ENCODE measurements around the gene PDE8A.

Gene PDE8A

DNA sequence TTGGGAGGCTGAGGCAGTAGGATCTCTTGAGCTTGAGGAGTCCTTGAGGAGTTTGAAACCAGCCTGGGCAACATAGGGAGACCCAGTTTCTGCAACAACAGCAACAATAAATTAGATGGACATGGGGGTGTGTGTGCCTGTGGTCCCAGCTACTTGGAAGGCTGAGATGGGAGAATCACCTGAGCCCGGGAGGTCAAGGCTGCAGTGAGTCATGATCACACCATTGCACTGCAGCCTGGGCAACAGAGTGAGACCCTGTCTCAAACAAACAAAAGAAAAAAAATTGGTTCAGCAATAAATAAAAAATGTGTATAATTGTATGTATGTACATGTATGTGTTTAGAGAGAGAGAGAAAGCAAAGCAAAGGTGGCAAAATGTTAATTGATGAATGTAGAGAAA, 83.1 kb downstream of the PDE8A start:
- H3K4me3 ChIP-seq (ENCODE audit: low read length): no peak overlapping the region
- DNase-seq (ENCODE audit: low read depth): no peak
- TF ChIP-seq, protein P1, sequence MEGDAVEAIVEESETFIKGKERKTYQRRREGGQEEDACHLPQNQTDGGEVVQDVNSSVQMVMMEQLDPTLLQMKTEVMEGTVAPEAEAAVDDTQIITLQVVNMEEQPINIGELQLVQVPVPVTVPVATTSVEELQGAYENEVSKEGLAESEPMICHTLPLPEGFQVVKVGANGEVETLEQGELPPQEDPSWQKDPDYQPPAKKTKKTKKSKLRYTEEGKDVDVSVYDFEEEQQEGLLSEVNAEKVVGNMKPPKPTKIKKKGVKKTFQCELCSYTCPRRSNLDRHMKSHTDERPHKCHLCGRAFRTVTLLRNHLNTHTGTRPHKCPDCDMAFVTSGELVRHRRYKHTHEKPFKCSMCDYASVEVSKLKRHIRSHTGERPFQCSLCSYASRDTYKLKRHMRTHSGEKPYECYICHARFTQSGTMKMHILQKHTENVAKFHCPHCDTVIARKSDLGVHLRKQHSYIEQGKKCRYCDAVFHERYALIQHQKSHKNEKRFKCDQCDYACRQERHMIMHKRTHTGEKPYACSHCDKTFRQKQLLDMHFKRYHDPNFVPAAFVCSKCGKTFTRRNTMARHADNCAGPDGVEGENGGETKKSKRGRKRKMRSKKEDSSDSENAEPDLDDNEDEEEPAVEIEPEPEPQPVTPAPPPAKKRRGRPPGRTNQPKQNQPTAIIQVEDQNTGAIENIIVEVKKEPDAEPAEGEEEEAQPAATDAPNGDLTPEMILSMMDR (conservative IDR thresholded peaks at IDR 0.05; ENCODE audit: low read length): no peak

DNA sequence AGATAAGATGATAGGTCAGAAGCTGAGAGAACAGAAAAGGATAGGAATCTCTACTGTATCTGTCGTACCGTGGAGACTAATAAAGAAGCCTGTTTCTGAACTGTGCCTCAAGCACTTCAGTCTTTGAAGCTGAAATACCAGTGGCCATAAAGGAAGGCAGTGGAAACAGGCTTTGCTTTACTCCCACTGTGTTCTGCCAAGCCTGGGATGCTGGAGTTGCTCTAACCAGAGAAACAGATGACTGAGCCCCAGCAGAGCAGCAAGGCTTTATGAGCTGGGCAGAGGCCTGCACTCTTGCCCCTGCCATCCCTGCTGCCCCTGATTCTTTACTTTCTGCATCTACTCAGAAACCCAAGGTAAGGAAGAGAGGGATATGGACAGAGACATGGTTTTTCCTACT, 89.4 kb downstream of the PDE8A start:
- no peak for DNase-seq (ENCODE audit: low read depth)
- no peak overlapping the region for H3K4me3 ChIP-seq (ENCODE audit: low read length)
- TF ChIP-seq, protein P1 (conservative IDR thresholded peaks at IDR 0.05; ENCODE audit: low read length): no peak

DNA sequence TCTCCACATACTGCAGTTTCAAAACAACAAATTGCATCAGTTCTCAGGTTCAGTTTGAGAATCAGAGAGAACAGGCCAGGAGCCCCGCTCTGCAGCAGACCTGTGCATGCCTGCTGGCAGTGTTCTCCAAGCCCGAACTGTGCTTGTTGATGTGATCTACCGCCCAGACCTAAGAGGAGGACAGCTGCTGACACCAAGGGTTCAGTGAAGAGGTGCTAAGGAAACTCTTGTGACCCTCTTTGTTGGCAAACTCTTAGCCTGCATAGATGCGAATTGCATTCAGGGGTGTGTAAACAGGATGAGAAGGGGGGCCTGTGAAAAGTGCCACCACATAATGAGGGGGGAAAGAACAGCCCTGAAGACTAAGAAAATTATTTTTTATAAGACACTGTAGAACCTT, 89.8 kb downstream of the PDE8A start:
- DNase-seq (ENCODE audit: low read depth): no peak
- no peak overlapping the region for H3K4me3 ChIP-seq (ENCODE audit: low read length)
- TF ChIP-seq, protein P1 (conservative IDR thresholded peaks at IDR 0.05; ENCODE audit: low read length): no peak

DNA sequence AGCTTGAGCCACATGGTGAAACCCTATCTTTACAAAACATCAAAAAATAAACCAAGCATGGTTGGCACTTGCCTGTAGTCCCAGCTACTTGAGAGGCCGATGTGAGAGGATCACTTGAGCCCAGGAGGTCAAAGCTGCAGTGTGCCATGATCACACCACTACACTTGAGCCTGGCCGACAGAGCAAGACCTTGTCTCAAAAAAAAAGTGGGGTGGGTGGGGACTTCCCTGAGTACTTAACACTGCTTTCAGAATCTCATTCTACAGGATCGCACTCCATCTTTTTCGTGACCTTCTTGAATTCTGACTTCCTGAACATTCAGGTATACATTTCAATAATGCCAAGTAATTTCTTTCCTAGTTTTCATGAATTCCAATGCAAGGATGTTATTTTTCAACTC, 91.3 kb downstream of the PDE8A start:
- no peak overlapping the region for H3K4me3 ChIP-seq (ENCODE audit: low read length)
- no peak for DNase-seq (ENCODE audit: low read depth)
- TF ChIP-seq, protein P1 (conservative IDR thresholded peaks at IDR 0.05; ENCODE audit: low read length): no peak

DNA sequence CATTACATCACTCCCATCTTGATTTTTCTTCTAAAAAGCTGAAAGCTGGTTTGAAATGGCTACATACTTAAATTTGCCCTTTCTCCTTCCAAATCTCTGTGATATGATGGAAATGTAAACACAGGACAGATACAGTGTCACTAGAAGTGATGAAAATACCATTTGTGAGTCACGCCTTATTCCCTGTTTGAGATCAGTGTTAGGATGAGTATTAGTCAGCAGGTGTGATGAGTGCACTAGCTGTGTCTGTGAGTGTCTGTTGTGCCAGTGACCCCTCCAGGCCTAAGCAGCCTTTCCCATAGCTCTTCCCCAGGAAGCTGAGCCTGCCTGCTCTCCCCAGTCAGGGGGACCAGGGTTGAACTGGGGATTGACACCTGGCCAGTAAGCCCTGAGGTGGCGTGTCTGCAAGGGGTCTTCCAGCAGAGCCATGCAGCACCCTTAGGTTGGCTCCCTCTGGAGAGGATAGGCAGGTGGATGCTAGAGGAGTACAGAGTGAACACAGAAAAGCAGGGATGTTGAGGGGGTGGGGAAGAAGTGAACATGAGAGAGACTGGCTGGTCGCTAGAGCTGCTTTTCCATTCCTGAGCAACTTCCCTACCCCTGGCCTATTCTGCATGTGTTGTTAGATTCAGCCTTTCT, 92.0 kb downstream of the PDE8A start:
- no peak overlapping the region for H3K4me3 ChIP-seq (ENCODE audit: low read length)
- TF ChIP-seq, protein P1 (conservative IDR thresholded peaks at IDR 0.05; ENCODE audit: low read length): no peak
- DNase-seq (ENCODE audit: low read depth): peak; percentile 5

DNA sequence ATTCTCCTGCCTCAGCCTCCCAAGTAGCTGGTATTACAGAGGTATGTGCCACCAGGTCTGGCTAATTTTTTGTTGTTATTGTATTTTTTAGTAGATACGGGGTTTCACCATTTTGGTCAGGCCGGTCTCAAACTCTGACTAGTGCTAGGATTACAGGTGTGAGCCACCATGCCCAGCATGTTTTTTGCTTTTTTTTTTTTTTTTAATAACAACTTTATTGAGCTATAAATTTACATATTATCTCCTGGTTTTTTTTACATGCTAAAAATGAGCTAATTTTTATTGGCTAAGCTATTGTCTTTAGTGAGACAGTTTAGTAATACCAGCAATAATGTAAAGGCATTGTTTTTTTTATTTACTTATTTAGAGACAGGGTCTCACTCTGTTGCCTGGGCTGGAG, 105.2 kb downstream of the PDE8A start:
- no peak for DNase-seq (ENCODE audit: low read depth)
- TF ChIP-seq, protein P1 (conservative IDR thresholded peaks at IDR 0.05; ENCODE audit: low read length): no peak
- no peak overlapping the region for H3K4me3 ChIP-seq (ENCODE audit: low read length)

DNA sequence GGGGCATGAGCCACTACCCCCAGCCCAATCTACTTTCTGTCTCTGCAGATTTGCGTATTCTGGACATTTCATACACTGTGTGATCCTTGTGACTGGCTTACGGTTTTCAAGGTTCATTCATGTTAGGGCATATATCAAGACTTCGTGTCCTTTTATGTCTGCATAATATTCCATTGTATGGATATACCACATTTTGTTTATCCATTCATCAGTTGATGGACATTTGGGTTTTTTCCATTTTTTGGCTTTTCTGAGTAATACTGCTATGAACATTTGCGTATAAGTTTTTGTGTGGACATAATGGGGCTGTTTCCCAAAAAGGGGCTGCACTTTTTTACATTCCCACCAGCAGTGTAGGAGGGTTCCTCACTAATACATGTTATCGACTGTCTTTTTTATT, 106.6 kb downstream of the PDE8A start:
- no peak overlapping the region for H3K4me3 ChIP-seq (ENCODE audit: low read length)
- no peak for DNase-seq (ENCODE audit: low read depth)
- TF ChIP-seq, protein P1 (conservative IDR thresholded peaks at IDR 0.05; ENCODE audit: low read length): no peak
